NCI-H187 treated with DMSO at 0.1 percent for 48 hours (cell line): ENCODE data around the gene FGFRL1.
"Not testable (repeated sequence)": the region's sequence is repeated elsewhere in the genome, so short reads cannot be mapped to it uniquely, and the experiment has no call there.

Source experiments
- DNase-seq: peaks from one replicate; lab custom pipeline; 2025; lab: John Stamatoyannopoulos, UW

FGFRL1 gene

GRCh38 chr4:992297-993110, 18.9 kb upstream of the FGFRL1 start:
- DNase-seq, result no peak

GRCh38 chr4:993111-994029, 18.1 kb upstream of the FGFRL1 start, which contains the start of gene SLC26A1:
Gene SLC26A1 (minus strand): TSS chr4:993404. CDS start chr4:991703, 1,701 bp downstream.
- no peak for DNase-seq

GRCh38 chr4:995311-996026, 16.0 kb upstream of the FGFRL1 start:
- DNase-seq, result no peak

GRCh38 chr4:996030-996996, 15.1 kb upstream of the FGFRL1 start:
- no peak for DNase-seq

- DNase-seq, result no peak
Measured at GRCh38 chr4:996997-997374, 14.4 kb upstream of the FGFRL1 start.

- DNase-seq, result no peak
Measured at GRCh38 chr4:997375-998071, 13.9 kb upstream of the FGFRL1 start.

- no peak for DNase-seq
Measured at GRCh38 chr4:998096-998691, 13.2 kb upstream of the FGFRL1 start.

GRCh38 chr4:999240-999863, 12.1 kb upstream of the FGFRL1 start:
- not testable (repeated sequence) for DNase-seq

- DNase-seq, result no peak
Measured at GRCh38 chr4:999882-1000425, 11.5 kb upstream of the FGFRL1 start.

GRCh38 chr4:1000686-1001260, 10.7 kb upstream of the FGFRL1 start:
- DNase-seq, result no peak

GRCh38 chr4:1001561-1002130, 9.8 kb upstream of the FGFRL1 start:
- no peak for DNase-seq

GRCh38 chr4:1002131-1002630, 9.2 kb upstream of the FGFRL1 start:
- no peak for DNase-seq

- no peak for DNase-seq
Measured at GRCh38 chr4:1002631-1003251, 8.7 kb upstream of the FGFRL1 start.

GRCh38 chr4:1003271-1004070, 8.0 kb upstream of the FGFRL1 start:
- no peak for DNase-seq

GRCh38 chr4:1004071-1004418, 7.4 kb upstream of the FGFRL1 start:
- no peak for DNase-seq

GRCh38 chr4:1004557-1005485, 6.6 kb upstream of the FGFRL1 start:
- DNase-seq, result no peak
